GM12873 (cell line): ENCODE results near the gene ZFP36.

ENCODE experiments used
- CTCF ChIP-seq: IDR thresholded peaks from 2 replicates; pipeline ENCODE4 v1.5.1; 2012; ENCODE audit warnings: low read depth, mild to moderate bottlenecking, moderate library complexity, low read length, control low read depth; ENCODE audit not compliant: insufficient read depth; ENCODE audit errors: missing control alignments

Gene ZFP36

GRCh38 chr19:39406656-39407409 is at the start of gene ZFP36:
Gene ZFP36 (plus strand): TSS chr19:39406847. CDS start chr19:39406905, 58 bp downstream.
- peak; percentile 23 for TF ChIP-seq CTCF

- no peak for TF ChIP-seq CTCF
Observed at GRCh38 chr19:39359026-39359425, 47.6 kb upstream of the ZFP36 start.

GRCh38 chr19:39360599-39360998 is 46.0 kb upstream of the ZFP36 start:
- TF ChIP-seq CTCF, result no peak

GRCh38 chr19:39362682-39363657 is 43.7 kb upstream of the ZFP36 start:
- TF ChIP-seq CTCF, result no peak

GRCh38 chr19:39363901-39364457 is 42.7 kb upstream of the ZFP36 start:
- no peak for TF ChIP-seq CTCF

- no peak for TF ChIP-seq CTCF
Observed at GRCh38 chr19:39365531-39365930, 41.1 kb upstream of the ZFP36 start.

- TF ChIP-seq CTCF, result no peak
Observed at GRCh38 chr19:39369200-39369599, 37.4 kb upstream of the ZFP36 start.
